ENCODE measurements around the gene UTS2R.
A peak's percentile ranks its signal among the peaks of the same experiment; 100 is the strongest.
"Not testable (repeated sequence)": the region's sequence is repeated elsewhere in the genome, so short reads cannot be mapped to it uniquely, and the experiment has no call there.

Gene UTS2R

GRCh38 chr17:82380860-82381702, 9.5 kb downstream of the UTS2R start:
- H3K9me3 ChIP-seq (ENCODE audit: control insufficient read depth, insufficient read depth, low read depth, low read length), result no peaks in the 10 kb centered on the region
- no peak overlapping the region for H3K27ac ChIP-seq (ENCODE audit: extremely low read depth, low read depth, low read length)
- H3K4me3 ChIP-seq (ENCODE audit: low read depth, low read length), result no peak overlapping the region
- H3K36me3 ChIP-seq (ENCODE audit: control insufficient read depth in 2 of 2, insufficient read depth in 1 of 2, low read length in 2 of 2), result no peaks in the 10 kb centered on the region
- TF ChIP-seq PRDM1 (tag by site-specific recombination; IDR thresholded peaks at IDR 0.05) (peak; percentile 63), ZFP3 (tag by site-specific recombination; IDR thresholded peaks at IDR 0.05; ENCODE audit: low read depth) (peak; percentile 76)
- TF ChIP-seq, protein P1, sequence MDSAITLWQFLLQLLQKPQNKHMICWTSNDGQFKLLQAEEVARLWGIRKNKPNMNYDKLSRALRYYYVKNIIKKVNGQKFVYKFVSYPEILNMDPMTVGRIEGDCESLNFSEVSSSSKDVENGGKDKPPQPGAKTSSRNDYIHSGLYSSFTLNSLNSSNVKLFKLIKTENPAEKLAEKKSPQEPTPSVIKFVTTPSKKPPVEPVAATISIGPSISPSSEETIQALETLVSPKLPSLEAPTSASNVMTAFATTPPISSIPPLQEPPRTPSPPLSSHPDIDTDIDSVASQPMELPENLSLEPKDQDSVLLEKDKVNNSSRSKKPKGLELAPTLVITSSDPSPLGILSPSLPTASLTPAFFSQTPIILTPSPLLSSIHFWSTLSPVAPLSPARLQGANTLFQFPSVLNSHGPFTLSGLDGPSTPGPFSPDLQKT (IDR thresholded peaks at IDR 0.05; ENCODE audit: borderline replicate concordance, low read depth, low read length), result no peak
- H3K4me1 ChIP-seq (ENCODE audit: control insufficient read depth, insufficient read depth, low read length), result no peaks in the 10 kb centered on the region
- POLR2A ChIA-PET, result interaction anchor here (0.5 kb wide), 1 partner anchor 11 kb away, joined by 3 read pairs; no protein-coding TSS in a partner anchor
- CTCF ChIA-PET, result interaction anchor here (0.7 to 0.9 kb wide), 2 partner anchors 36 to 166 kb away, joined by 3 read pairs; no protein-coding TSS in a partner anchor

- peak; percentile 54; the same call in 1 of the 2 replicates for TF ChIP-seq EGR2 (tag by site-specific recombination; IDR thresholded peaks at IDR 0.05; ENCODE audit: low read depth)
- TF ChIP-seq ZFHX2 (tag by site-specific recombination; conservative IDR thresholded peaks at IDR 0.05), result 0 out of 2 replicates have a peak, but pooled peaks have one; percentile 66
- ChIA-PET POLR2A (interaction anchor here (1.5 kb wide), 1 partner anchor 11 kb away, joined by 4 read pairs; no protein-coding TSS in a partner anchor), CTCF (interaction anchor here (0.9 kb wide), 1 partner anchor 35 kb away, joined by 3 read pairs; no protein-coding TSS in a partner anchor)
- H3K4me3 ChIP-seq (ENCODE audit: low read depth, low read length); H3K9me3 ChIP-seq (ENCODE audit: control insufficient read depth, insufficient read depth, low read depth, low read length); H3K36me3 ChIP-seq (ENCODE audit: control insufficient read depth in 2 of 2, insufficient read depth in 1 of 2, low read length in 2 of 2); H3K4me1 ChIP-seq (ENCODE audit: control insufficient read depth, insufficient read depth, low read length); H3K27ac ChIP-seq (ENCODE audit: extremely low read depth, low read depth, low read length): not testable (repeated sequence)
These were observed 10.1 kb downstream of the UTS2R start for GRCh38 chr17:82381703-82382009.

DNA sequence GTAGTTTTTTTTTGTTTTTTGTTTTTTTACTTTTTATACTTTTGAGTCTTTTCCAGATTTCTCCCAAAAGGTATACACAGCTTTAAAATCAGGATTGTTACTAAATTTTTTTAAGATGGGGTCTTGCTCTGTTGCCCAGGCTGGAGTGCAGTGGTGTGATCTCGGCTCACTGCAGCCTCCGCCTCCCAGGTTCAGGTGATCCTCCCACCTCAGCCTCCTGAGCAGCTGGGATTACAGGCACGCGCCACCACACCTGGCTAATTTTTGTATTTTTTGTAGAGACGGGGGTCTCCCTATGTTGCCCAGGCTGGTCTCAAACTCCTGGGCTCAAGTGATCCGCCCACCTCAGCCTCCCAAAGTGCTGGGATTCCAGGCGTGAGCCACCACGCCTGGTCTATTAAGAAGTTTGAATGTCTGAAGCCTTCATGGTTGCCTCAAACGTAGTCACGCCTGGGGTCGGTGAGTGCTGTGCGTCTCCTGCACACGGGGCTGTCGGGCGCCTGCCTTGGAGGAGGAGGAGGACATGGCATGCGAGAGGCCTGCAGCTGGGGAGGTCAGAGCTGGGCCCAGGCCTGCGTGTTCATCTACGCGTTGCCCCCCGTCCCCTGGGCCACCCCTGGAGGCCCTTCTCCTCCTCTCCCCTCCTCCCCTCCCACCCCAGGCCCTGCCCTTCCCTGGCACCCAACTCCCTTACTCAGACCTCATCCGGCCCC, 10.8 kb downstream of the UTS2R start:
- H3K36me3 ChIP-seq (ENCODE audit: control insufficient read depth in 2 of 2, insufficient read depth in 1 of 2, low read length in 2 of 2); CTCF ChIA-PET; H3K4me3 ChIP-seq (ENCODE audit: low read depth, low read length); H3K4me1 ChIP-seq (ENCODE audit: control insufficient read depth, insufficient read depth, low read length); H3K9me3 ChIP-seq (ENCODE audit: control insufficient read depth, insufficient read depth, low read depth, low read length); H3K27ac ChIP-seq (ENCODE audit: extremely low read depth, low read depth, low read length): not testable (repeated sequence)
- POLR2A ChIA-PET, result interaction anchor here (1.5 kb wide), 1 partner anchor 12 kb away, joined by 4 read pairs; no protein-coding TSS in a partner anchor
- peak; percentile 99 for TF ChIP-seq ZNF121 (tag by site-specific recombination; IDR thresholded peaks at IDR 0.05)

- POLR2A ChIA-PET, result interaction anchor here (1.5 kb wide), 1 partner anchor 12 kb away, joined by 4 read pairs; no protein-coding TSS in a partner anchor
- H3K27ac ChIP-seq (ENCODE audit: extremely low read depth, low read depth, low read length), result no peak overlapping the region
- TF ChIP-seq, protein P2, sequence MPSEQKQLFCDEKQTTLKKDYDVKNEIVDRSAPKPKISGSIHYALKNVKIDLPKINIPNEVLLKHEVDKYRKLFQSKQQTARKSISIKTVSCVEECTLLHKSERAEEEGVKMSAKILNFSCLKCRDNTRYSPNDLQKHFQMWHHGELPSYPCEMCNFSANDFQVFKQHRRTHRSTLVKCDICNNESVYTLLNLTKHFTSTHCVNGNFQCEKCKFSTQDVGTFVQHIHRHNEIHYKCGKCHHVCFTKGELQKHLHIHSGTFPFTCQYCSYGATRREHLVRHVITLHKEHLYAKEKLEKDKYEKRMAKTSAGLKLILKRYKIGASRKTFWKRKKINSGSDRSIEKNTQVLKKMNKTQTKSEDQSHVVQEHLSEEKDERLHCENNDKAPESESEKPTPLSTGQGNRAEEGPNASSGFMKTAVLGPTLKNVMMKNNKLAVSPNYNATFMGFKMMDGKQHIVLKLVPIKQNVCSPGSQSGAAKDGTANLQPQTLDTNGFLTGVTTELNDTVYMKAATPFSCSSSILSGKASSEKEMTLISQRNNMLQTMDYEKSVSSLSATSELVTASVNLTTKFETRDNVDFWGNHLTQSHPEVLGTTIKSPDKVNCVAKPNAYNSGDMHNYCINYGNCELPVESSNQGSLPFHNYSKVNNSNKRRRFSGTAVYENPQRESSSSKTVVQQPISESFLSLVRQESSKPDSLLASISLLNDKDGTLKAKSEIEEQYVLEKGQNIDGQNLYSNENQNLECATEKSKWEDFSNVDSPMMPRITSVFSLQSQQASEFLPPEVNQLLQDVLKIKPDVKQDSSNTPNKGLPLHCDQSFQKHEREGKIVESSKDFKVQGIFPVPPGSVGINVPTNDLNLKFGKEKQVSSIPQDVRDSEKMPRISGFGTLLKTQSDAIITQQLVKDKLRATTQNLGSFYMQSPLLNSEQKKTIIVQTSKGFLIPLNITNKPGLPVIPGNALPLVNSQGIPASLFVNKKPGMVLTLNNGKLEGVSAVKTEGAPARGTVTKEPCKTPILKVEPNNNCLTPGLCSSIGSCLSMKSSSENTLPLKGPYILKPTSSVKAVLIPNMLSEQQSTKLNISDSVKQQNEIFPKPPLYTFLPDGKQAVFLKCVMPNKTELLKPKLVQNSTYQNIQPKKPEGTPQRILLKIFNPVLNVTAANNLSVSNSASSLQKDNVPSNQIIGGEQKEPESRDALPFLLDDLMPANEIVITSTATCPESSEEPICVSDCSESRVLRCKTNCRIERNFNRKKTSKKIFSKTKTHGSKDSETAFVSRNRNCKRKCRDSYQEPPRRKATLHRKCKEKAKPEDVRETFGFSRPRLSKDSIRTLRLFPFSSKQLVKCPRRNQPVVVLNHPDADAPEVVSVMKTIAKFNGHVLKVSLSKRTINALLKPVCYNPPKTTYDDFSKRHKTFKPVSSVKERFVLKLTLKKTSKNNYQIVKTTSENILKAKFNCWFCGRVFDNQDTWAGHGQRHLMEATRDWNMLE (tag by site-specific recombination; conservative IDR thresholded peaks at IDR 0.05; ENCODE audit: low read depth), result no peak
- TF ChIP-seq ZNF658 (tag by site-specific recombination; IDR thresholded peaks at IDR 0.05) (no peak), ZNF837 (tag by site-specific recombination; IDR thresholded peaks at IDR 0.05) (no peak), ZBTB17 (tag by site-specific recombination; IDR thresholded peaks at IDR 0.05) (no peak), ZNF132 (tag by site-specific recombination; IDR thresholded peaks at IDR 0.05; ENCODE audit: borderline replicate concordance) (no peak), SP3 (tag by site-specific recombination; IDR thresholded peaks at IDR 0.05) (no peak), ZNF112 (tag by site-specific recombination; IDR thresholded peaks at IDR 0.05) (no peak), ZNF280D (tag by site-specific recombination; IDR thresholded peaks at IDR 0.05) (no peak), ZNF530 (tag by site-specific recombination; IDR thresholded peaks at IDR 0.05; ENCODE audit: low read depth) (no peak), TCF7L2 (IDR thresholded peaks at IDR 0.05; ENCODE audit: borderline replicate concordance, low read depth, low read length) (no peak)
- no peaks in the 10 kb centered on the region for H3K4me1 ChIP-seq (ENCODE audit: control insufficient read depth, insufficient read depth, low read length)
- no peaks in the 10 kb centered on the region for H3K36me3 ChIP-seq (ENCODE audit: control insufficient read depth in 2 of 2, insufficient read depth in 1 of 2, low read length in 2 of 2)
- H3K9me3 ChIP-seq (ENCODE audit: control insufficient read depth, insufficient read depth, low read depth, low read length), result no peaks in the 10 kb centered on the region
- CTCF ChIA-PET, result no interaction called here
- no peak overlapping the region for H3K4me3 ChIP-seq (ENCODE audit: low read depth, low read length)
These were observed 11.3 kb downstream of the UTS2R start for GRCh38 chr17:82382933-82383255.
